ENCODE data around the gene PASK.

DNA sequence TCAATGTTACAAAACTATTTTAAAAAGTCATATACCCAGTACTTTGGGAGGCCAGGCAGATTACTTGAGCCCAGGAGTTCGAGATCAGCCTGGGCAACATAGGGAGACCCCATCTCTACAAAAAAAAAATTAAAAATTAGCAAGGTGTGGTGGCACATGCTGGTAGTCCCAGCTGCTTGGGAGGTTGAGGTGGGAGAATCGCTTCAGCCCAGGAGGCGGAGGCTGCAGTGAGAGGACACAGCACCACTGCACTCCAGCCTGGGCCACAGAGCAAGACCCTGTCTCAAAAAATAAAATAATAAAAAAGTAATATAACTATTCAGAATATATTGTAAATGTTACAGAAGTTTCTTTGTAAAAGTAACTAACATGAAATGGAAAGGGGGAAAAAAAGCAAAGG lies 1.9 kb downstream of the PASK start:
- no peak for TF ChIP-seq EP300 (IDR thresholded peaks at IDR 0.05)
- TF ChIP-seq, protein P1, sequence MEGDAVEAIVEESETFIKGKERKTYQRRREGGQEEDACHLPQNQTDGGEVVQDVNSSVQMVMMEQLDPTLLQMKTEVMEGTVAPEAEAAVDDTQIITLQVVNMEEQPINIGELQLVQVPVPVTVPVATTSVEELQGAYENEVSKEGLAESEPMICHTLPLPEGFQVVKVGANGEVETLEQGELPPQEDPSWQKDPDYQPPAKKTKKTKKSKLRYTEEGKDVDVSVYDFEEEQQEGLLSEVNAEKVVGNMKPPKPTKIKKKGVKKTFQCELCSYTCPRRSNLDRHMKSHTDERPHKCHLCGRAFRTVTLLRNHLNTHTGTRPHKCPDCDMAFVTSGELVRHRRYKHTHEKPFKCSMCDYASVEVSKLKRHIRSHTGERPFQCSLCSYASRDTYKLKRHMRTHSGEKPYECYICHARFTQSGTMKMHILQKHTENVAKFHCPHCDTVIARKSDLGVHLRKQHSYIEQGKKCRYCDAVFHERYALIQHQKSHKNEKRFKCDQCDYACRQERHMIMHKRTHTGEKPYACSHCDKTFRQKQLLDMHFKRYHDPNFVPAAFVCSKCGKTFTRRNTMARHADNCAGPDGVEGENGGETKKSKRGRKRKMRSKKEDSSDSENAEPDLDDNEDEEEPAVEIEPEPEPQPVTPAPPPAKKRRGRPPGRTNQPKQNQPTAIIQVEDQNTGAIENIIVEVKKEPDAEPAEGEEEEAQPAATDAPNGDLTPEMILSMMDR (IDR thresholded peaks at IDR 0.05), result no peak
- no peak for TF ChIP-seq POLR2A (IDR thresholded peaks at IDR 0.05)

Measured in tibial nerve (tissue), 4 donors.